ENCODE results near the gene TCERG1L. TPM values are rescaled to one million over a fixed set of nuclear protein-coding genes. Genes with fewer than 3 reads are reported as not detected.

TCERG1L gene
- total RNA-seq, 1 donor from 2014 or later, result not detected

DNA sequence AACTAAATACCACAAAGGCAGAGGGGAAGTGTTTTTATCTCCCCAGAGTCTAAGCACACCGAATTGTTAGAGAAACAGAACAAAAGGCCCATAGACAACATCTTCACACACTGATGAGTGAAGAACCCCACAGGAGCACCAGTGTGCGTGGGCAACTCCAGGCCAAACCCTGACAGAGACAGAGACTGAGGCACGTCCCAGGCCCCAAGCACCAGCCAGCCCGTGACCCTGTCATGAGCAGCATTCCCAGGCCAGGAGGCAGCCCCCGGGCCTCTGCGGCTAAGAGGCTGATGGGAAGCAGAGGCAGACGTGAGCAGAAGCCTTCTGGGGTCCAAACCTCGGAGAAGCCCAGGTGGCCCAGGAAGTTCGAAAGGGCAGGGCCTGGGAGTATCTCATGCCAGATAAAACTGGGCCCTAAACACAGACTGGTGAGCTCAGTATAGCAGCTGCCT lies 184.4 kb downstream of the TCERG1L start:
- DNase-seq (ENCODE audit: low read depth in 2 of 2), result no peak

DNA sequence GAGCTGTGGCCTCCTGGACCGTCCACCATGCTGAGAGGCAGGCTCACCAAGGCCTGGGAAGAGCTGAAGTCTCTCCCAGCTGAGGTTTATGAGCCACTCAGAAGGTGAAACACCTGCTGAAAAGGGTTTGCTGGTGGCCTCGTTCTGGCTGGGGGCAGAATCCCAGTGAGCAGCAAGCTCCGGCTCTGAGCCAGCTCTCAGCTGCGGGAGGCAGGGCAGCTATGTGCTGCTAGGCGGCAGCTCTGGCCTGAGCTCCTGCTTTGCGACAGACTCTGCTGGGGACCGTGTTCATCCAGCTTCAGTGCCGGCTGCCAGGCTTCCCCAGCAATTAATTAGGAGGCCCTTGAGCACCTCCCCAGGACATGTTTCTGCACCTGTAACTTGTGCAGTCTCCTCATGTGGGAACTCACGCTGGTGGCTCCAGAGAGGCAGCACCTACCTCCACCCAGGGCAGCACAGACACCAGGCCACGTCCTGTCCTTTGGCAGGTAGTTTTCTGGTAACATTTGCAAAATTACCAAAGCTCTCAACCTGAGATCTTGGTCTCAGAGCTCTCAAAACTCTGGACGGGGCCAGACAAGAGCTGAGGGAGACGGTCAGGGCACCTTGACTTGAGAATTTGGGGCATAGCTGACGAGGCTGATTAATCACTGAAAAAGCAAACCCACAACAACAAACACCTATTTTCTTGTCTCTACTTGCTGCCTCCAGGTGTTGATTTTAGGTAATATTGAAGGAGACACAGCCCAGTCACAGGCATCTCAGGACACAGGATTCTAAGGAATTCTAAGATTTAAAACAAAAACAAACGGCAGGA lies 185.0 kb downstream of the TCERG1L start:
- DNase-seq (ENCODE audit: low read depth in 2 of 2), result no peak

DNA sequence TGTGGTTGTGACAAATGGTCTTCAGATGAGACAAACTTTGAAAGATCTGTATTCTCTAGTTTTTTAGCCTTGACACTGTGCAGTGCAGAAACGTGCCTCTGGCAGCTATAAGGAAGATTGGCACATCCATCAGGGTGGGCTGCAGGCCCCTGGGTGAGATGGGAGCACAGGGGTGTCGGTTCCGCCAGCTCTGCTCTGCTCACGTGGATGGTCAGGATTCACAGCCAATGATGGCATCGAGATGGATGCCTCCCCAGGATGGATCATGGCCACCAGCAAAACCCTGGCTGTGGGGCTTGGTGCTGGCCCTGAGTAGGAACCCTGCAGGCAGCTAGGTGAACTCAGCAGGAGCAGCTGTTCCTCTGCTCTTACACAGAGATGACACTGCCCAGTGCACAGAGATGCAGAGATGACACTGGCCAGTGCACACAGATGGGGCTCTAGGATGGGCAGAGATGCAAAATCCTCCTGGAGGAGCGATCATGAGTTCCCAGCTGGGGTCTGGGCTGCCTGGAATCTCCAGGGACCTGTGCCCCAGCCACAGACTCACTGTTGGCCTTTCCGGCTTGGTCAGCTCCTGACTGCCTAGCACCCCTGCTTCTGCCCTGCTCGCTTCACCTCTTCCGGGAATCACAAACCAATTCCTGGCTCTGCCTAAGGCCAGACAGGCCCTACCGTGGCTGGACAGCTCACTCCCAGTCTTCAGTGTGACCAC lies 185.9 kb downstream of the TCERG1L start:
- no peak for DNase-seq (ENCODE audit: low read depth in 2 of 2)

GRCh38 chr10:131124945-131125344 lies 186.6 kb downstream of the TCERG1L start:
- DNase-seq (ENCODE audit: low read depth in 2 of 2), result no peak

GRCh38 chr10:131123496-131123895 lies 188.0 kb downstream of the TCERG1L start:
- no peak for DNase-seq (ENCODE audit: low read depth in 2 of 2)

- DNase-seq (ENCODE audit: low read depth in 2 of 2), result no peak
These were observed 189.9 kb downstream of the TCERG1L start for GRCh38 chr10:131121511-131122035.

GRCh38 chr10:131119626-131120355 lies 191.7 kb downstream of the TCERG1L start:
- DNase-seq (ENCODE audit: low read depth in 2 of 2), result no peak

DNA sequence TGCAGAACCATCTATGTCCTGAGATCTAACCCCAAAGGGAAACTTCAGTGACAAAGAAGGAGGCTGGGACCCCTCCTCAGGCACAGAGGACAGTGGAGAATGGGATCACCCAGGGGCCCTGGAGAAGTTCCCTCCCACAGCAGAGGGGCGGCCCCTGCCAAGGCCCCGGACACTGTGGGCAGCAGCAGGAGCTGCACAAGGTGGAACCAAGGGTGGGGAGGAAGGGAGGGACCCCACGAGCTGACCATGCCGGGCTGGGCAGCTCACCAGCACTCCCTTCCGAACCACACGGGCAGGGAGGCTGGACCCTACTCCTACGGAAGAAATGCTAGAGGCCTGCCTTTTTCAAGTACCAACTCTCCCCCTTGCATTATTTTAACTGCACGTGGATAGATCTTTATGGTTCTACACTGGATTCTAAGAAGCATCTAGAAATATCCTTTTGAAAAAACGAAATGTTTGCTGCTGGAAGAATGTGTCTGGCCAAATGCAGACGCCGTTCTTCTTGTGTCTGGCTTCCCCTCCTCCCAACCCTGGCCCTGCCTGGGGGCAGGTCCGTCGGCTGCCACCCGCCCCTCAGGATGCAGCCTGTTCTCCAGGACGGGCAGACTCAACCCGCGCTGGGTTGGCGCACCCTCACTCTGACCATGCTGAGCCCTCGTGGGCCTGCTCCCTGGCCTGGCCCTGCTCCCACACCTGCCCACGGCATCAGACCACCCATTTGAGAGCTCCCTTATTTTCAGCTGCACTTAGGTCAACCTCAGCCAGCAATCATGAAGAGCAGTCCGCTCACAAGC lies 193.9 kb downstream of the TCERG1L start:
- no peak for DNase-seq (ENCODE audit: low read depth in 2 of 2)

GRCh38 chr10:131116991-131117375 lies 194.5 kb downstream of the TCERG1L start:
- no peak for DNase-seq (ENCODE audit: low read depth in 2 of 2)

DNA sequence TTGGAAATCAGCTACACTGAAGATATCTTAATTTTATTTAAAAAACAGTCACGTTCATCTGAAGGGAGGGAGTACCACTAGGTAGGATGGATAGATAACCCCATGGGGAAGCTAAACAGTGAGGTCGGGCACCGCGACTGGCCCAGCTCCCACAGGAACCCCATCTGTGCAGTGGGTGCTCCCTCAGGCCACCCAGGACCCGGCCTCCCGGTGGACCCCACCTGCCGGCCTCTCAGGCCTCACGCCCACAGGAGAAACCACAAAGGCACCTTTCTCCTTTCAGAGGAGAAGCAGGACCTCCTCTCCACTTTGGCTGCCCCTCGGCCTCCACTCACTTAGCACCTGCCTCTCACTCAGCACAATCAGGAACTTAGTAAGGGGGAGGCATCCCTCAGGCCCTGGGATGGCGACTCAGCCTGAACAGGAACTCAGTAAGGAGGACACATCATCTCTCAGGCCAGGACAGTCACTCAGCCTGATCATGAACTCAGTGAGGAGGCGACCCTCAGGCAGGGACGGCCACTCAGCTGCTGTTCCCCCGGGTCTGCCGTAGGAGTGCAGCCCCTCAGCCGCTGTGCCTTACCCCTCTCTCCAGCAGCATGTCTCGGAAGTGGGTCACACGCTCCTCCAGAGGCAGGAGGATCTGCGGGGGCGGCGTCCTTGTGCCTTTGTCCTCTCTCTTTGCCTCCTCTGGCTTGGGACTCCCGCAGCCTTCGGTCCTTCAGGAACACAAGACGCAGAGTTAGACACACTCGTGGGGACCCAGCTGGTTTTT lies 195.1 kb downstream of the TCERG1L start:
- DNase-seq (ENCODE audit: low read depth in 2 of 2), result no peak

DNA sequence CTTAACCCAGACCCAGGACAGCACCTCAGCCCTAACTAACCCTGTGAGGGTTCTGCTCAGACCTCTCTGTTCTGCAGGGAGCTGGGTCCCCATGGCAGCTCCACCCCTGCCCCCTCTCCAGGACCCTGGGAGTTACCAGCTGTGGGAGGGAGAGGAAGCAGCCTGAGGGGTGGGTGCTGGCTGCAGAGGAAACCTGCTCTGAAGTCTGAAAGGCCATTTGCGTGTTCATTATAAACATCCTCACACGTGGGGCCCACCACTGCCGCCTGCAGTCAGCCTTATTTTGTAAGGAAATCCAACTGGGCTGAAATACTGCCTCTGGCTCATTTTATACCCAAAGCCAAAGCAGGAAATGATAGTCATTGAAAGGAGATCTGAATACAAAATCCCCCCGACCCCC lies 195.7 kb downstream of the TCERG1L start:
- DNase-seq (ENCODE audit: low read depth in 2 of 2), result no peak

- no peak for DNase-seq (ENCODE audit: low read depth in 2 of 2)
These were observed 196.2 kb downstream of the TCERG1L start for GRCh38 chr10:131115321-131115720.

GRCh38 chr10:131114846-131115245 lies 196.7 kb downstream of the TCERG1L start:
- DNase-seq (ENCODE audit: low read depth in 2 of 2), result no peak

DNA sequence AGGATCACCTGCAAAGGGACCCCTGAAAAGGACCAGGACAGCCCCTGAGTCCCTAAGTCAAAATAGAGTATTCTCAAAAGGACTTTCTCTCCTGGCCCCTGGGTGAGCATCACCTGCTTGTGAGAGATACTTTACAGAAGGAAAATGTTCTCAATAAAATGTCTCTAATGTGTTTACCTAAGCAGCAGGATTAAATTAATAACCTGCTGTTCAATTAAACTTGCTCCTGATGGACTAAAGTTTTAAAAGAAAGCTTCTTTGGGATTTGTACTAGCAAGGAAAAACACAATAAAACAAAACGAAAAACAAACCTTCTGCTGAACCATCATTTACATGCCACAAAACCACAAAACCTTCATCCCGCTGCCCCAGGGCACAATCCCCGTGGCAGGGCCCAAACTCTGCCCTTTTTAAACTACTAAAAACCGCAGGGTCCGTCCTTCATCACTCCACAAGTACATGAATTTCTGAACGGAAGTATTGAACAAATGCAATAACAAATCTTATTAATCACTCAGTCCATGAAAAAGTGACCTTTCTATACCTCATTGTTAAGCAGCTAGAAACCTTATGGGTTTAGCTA lies 197.7 kb downstream of the TCERG1L start:
- DNase-seq (ENCODE audit: low read depth in 2 of 2), result no peak

- no peak for DNase-seq (ENCODE audit: low read depth in 2 of 2)
These were observed 198.4 kb downstream of the TCERG1L start for GRCh38 chr10:131113165-131113564.

DNA sequence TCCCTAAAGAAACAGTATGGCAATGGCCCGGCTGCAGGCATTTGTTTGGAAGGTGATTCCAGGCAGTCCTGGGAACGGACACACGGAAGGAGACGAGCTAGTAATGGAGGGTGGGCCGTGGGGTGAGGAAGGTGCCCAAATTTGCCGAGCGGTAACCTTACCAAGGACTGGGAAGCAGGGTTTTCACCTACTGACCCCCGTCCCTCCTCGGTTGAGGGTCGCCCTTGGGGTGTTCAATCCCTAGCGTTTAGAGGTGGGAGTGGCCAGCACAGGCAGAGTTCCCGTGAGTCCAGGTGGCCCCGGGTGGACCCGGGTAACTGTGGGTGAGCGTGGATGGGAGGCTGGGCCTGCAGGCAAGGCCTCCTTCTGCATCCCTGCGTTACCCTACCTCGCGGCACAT lies 198.8 kb downstream of the TCERG1L start:
- no peak for DNase-seq (ENCODE audit: low read depth in 2 of 2)

DNA sequence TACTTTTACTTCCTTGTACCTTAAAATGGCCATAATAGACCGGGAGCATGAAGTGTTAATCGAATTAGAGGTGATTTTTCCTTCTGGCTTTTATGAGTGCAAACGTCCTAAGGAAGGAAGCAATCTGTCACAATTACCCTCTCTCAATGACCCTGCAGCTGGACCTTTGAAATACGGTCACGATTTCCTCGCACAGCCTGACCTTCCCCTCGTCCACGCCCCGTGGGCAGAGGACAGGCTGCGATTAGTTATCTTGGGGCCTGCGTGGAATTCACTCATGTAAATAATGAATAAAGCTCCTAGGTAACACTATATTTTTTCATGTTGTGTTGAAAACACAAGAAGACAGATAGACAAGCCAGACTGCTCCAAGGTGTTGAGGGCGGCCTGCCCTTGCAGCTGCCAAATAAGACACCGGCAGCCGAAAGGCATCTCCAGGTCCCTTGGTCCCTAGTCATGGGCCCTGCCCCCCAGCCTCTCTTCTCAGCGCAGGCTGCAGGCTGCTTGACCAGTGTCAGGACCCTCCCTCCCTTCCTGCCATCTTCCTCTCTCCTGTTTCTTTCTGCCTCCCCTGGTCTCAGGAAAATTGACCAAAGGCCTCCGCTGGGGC lies 199.9 kb downstream of the TCERG1L start:
- no peak for DNase-seq (ENCODE audit: low read depth in 2 of 2)

DNA sequence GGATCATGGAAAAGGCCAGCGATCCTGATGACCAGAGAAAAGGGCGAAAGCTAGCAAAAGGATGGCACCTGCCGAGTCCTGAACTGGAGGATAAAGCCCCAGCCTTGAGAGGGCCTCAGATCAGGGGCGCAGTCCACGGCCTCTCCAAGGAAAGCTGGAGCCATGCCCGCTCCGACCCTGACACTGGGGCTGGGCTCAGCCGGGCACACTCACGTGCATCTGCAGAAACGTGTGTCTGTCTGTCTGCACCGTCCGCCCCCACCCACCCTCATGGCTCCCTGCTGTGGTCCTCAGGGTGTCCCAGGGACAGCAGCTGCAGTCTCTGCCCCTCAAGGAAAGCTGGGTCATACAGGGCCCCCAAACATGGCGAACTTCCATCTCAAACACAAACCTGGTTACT lies 200.5 kb downstream of the TCERG1L start:
- no peak for DNase-seq (ENCODE audit: low read depth in 2 of 2)

DNA sequence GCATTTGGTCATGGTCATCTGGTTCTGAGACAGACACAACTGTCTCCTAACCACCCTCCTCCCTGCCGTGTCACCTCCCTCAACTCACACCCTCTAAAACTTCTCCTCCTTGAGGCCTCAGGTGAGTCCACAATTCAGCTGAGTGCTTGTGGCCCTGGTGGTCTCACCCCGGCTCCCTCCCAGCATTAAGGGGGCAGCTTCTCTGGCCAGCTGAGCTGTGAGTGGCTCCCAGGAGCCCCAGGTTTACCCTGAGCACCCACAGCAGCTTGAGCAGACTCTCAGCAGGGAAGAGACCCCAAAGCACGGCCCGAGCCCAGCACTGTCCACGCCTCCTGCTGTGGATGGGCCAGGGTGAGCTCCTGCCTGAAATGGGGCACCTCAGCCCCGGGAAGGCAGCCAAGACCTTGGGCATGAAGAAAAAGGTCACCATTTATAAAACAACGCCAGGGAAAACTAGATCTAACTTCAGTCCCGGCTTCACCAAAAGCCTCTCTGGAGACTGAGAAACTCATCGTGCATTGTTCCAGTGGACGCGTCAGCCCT lies 201.2 kb downstream of the TCERG1L start:
- DNase-seq (ENCODE audit: low read depth in 2 of 2), result no peak
